Uterus (tissue), 2 donors: ENCODE results near the gene INSC.

Experiments
- CTCF ChIP-seq, 4 experiments: fragments of 200-600 bp in 2 of 4; fragments of 450-650 bp in 2 of 4; sonication (generic) in 2 of 4; IDR thresholded peaks; one replicate each; pipeline ENCODE4 v1.5.1; 2016 to 2019; ENCODE audit warnings: antibody characterized with exemption in 4 of 4, mild to moderate bottlenecking in 2 of 4, moderate library complexity in 1 of 4
- POLR2A ChIP-seq, 2 donors: fragments of 450-650 bp; IDR thresholded peaks; one replicate each; pipeline ENCODE4 v1.6.1; 2016; ENCODE audit warnings: antibody characterized with exemption in 2 of 2, mild to moderate bottlenecking in 1 of 2, moderate library complexity in 1 of 2

GRCh38 chr11:15227011-15227410 lies 112.3 kb downstream of the INSC start:
- TF ChIP-seq POLR2A (IDR thresholded peaks at IDR 0.05) (no peak), CTCF (IDR thresholded peaks at IDR 0.05) (no peak)
